OCI-LY1 (cell line): ENCODE data around the gene VOPP1.
"Not testable (repeated sequence)": the region's sequence is repeated elsewhere in the genome, so short reads cannot be mapped to it uniquely, and the experiment has no call there.

ENCODE experiments used
- H2AFZ ChIP-seq: fragments of 200-600 bp; sonication (generic), shearing (Covaris generic); 2 replicates; pipeline ENCODE4 v1.6.0; 2014; ENCODE audit warnings: antibody characterized with exemption, mild to moderate bottlenecking, low read length
- H3F3A ChIP-seq: fragments of 200-600 bp; sonication (generic), shearing (Covaris generic); 2 replicates; pipeline ENCODE4 v1.6.0; 2014; ENCODE audit warnings: mild to moderate bottlenecking, antibody characterized with exemption, low read length, moderate library complexity; ENCODE audit not compliant: insufficient read depth
- H3K27ac ChIP-seq: fragments of 200-600 bp; sonication (generic); 2 replicates; pipeline ENCODE4 v1.5.1; 2014; ENCODE audit warnings: low read length, mixed run types, mild to moderate bottlenecking, low read depth; ENCODE audit not compliant: poor library complexity, severe bottlenecking
- H3K27me3 ChIP-seq: fragments of 200-600 bp; sonication (generic); 2 replicates; pipeline ENCODE4 v1.6.0; 2014; ENCODE audit warnings: antibody characterized with exemption, mild to moderate bottlenecking, low read length, moderate library complexity; ENCODE audit not compliant: insufficient read depth
- H3K36me3 ChIP-seq: fragments of 200-600 bp; sonication (generic); 2 replicates; pipeline ENCODE4 v1.6.1; 2014; ENCODE audit warnings: mild to moderate bottlenecking, antibody characterized with exemption, low read length, moderate library complexity, mixed read lengths; ENCODE audit not compliant: insufficient read depth
- H3K4me1 ChIP-seq: fragments of 200-600 bp; sonication (generic); 2 replicates; pipeline ENCODE4 v1.5.1; 2014; ENCODE audit warnings: mild to moderate bottlenecking, low read length, moderate library complexity; ENCODE audit not compliant: insufficient read depth, severe bottlenecking
- H3K4me2 ChIP-seq: fragments of 200-600 bp; sonication (generic), shearing (Covaris generic); 2 replicates; pipeline ENCODE4 v1.6.1; 2014; ENCODE audit warnings: low read length
- H3K4me3 ChIP-seq: fragments of 200-600 bp; sonication (generic); 2 replicates; pipeline ENCODE4 v1.5.1; 2014; ENCODE audit warnings: low read length, low read depth, mild to moderate bottlenecking, mixed read lengths; ENCODE audit not compliant: poor library complexity, severe bottlenecking
- H3K79me2 ChIP-seq: fragments of 200-600 bp; shearing (Covaris generic); 2 replicates; pipeline ENCODE4 v1.6.1; 2016; ENCODE audit warnings: mixed run types, low read length, mixed read lengths; ENCODE audit not compliant: insufficient read depth
- H3K9ac ChIP-seq: fragments of 200-600 bp; sonication (generic), shearing (Covaris generic); 2 replicates; pipeline ENCODE4 v1.6.1; 2014; ENCODE audit warnings: mild to moderate bottlenecking, low read length, mixed read lengths
- H3K9me2 ChIP-seq: fragments of 200-600 bp; sonication (generic), shearing (Covaris generic); 2 replicates; pipeline ENCODE4 v1.6.1; 2014; ENCODE audit warnings: low read depth, mild to moderate bottlenecking, low read length, mixed read lengths
- H3K9me3 ChIP-seq: fragments of 200-600 bp; shearing (Covaris generic); 2 replicates; pipeline ENCODE4 v1.6.1; 2014; ENCODE audit warnings: low read length, mixed read lengths
- H4K20me1 ChIP-seq: fragments of 200-600 bp; sonication (generic), shearing (Covaris generic); 2 replicates; pipeline ENCODE4 v1.6.0; 2016; ENCODE audit warnings: mild to moderate bottlenecking, low read length; ENCODE audit not compliant: insufficient read depth
- CTCF ChIP-seq: fragments of 200-600 bp; sonication (generic), shearing (Covaris generic); IDR thresholded peaks from 2 replicates; pipeline ENCODE4 v1.5.1; 2017; ENCODE audit warnings: mild to moderate bottlenecking, antibody characterized with exemption, low read length, moderate library complexity, mixed read lengths
- EZH2 ChIP-seq: fragments of 200-600 bp; sonication (generic), shearing (Covaris generic); IDR thresholded peaks from 2 replicates; pipeline ENCODE4 v1.8.0; 2017; ENCODE audit warnings: borderline replicate concordance, mixed run types, mild to moderate bottlenecking, antibody characterized with exemption, low read length, moderate library complexity, mixed read lengths

Gene VOPP1, protein sequence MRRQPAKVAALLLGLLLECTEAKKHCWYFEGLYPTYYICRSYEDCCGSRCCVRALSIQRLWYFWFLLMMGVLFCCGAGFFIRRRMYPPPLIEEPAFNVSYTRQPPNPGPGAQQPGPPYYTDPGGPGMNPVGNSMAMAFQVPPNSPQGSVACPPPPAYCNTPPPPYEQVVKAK

GRCh38 chr7:55572378-55573233 is at the start of gene VOPP1:
TSS of gene VOPP1 (minus strand) at chr7:55572502. CDS start at chr7:55572324, 178 bp downstream.
- 0 out of 2 replicates have a peak, but pooled peaks cover 5% of the 10 kb centered on the region for H3F3A ChIP-seq
- peaks cover 11% of the 10 kb centered on the region; the same call in 1 of the 2 replicates for H3K36me3 ChIP-seq
- H3K9me3 ChIP-seq, result no peaks in the 10 kb centered on the region
- no peak for TF ChIP-seq EZH2
- TF ChIP-seq CTCF, result no peak
- H3K4me3 ChIP-seq, result peak within 1 kb of the TSS; percentile 68
- peak within 1 kb of the TSS; percentile 79 for H3K9ac ChIP-seq
- peaks cover 40% of the 10 kb centered on the region for H3K79me2 ChIP-seq
- no peaks in the 10 kb centered on the region for H3K27me3 ChIP-seq
- no peaks in the 10 kb centered on the region for H3K9me2 ChIP-seq
- H3K4me2 ChIP-seq, result peak within 1 kb of the TSS; percentile 85
- H2AFZ ChIP-seq, result peak within 1 kb of the TSS; percentile 3; the same call in 1 of the 2 replicates
- H4K20me1 ChIP-seq, result no peaks in the 10 kb centered on the region
- H3K27ac ChIP-seq, result peak within 1 kb of the TSS; percentile 83
- peaks cover 51% of the 10 kb centered on the region for H3K4me1 ChIP-seq

GRCh38 chr7:55618913-55619312 is 46.6 kb upstream of the VOPP1 start:
- Histone ChIP-seq H3F3A (no peaks in the 10 kb centered on the region), H3K9ac (no peak overlapping the region), H3K4me3 (no peak overlapping the region), H3K9me2 (no peaks in the 10 kb centered on the region), H3K4me2 (no peak overlapping the region), H3K9me3 (peaks cover 7% of the 10 kb centered on the region), H3K4me1 (no peaks in the 10 kb centered on the region), H2AFZ (no peak overlapping the region), H4K20me1 (no peaks in the 10 kb centered on the region), H3K79me2 (no peaks in the 10 kb centered on the region), H3K27me3 (no peaks in the 10 kb centered on the region; the same call in 1 of the 2 replicates), H3K27ac (no peak overlapping the region), H3K36me3 (no peaks in the 10 kb centered on the region)
- TF ChIP-seq CTCF, result no peak
- TF ChIP-seq EZH2, result no peak

DNA sequence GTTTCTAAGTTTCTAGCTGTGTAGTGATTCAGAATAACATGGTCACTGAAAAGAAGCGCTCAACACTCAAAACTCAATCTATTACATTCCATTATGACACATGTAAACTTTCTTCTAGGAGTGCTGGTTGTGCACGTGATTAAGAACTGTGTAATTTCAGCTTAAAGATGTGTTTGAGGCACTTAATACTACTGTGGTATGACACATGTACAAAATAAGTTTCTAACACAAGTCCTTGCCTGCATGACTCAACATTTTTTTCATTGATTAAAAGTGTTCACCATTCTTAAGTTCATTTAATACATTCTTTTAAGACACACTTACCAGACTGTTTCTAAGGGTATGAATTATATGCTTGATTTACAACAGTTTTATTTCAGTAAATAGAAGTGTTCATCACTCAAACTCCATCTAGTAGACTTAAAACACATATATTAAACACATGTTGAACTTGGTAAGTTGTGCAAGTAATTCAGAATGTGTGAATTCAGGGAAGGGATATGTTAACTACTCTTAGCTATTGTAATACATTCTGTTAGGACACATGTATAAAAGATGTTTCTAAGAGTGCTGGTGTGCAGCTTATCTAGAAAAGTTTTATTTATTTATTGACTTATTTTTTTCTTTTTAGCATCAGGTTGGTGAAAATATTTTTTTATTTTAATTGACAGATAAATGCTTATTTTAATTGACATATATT is 42.2 kb upstream of the VOPP1 start:
- H3K79me2 ChIP-seq, H3K4me1 ChIP-seq, H4K20me1 ChIP-seq, H3K9ac ChIP-seq, H3K4me2 ChIP-seq, H3F3A ChIP-seq, H3K9me2 ChIP-seq, H3K4me3 ChIP-seq, H3K9me3 ChIP-seq, H3K27ac ChIP-seq, H3K27me3 ChIP-seq, H3K36me3 ChIP-seq, H2AFZ ChIP-seq: not testable (repeated sequence)

- H3F3A ChIP-seq, H3K36me3 ChIP-seq: not testable (repeated sequence)
Observed at GRCh38 chr7:55609726-55610125, 37.4 kb upstream of the VOPP1 start.

GRCh38 chr7:55605661-55606060 is 33.4 kb upstream of the VOPP1 start:
- H3K27ac ChIP-seq, H3K9me2 ChIP-seq, H3F3A ChIP-seq, H3K79me2 ChIP-seq, H3K36me3 ChIP-seq, H2AFZ ChIP-seq, H3K9ac ChIP-seq, H3K27me3 ChIP-seq, H4K20me1 ChIP-seq, H3K4me1 ChIP-seq, H3K4me3 ChIP-seq, H3K4me2 ChIP-seq, H3K9me3 ChIP-seq: not testable (repeated sequence)

More at GRCh38 chr7:55609726-55610125, 37.4 kb upstream of the VOPP1 start:
- not testable (repeated sequence) for H3K9me2 ChIP-seq, H3K27me3 ChIP-seq, H3K9ac ChIP-seq, H3K4me3 ChIP-seq, H2AFZ ChIP-seq, H3K79me2 ChIP-seq, H3K4me2 ChIP-seq, H4K20me1 ChIP-seq, H3K9me3 ChIP-seq, H3K27ac ChIP-seq, H3K4me1 ChIP-seq
